IPS-18a (cell line): ENCODE measurements around the gene PARP12.

Source experiments
- H3K27ac ChIP-seq: one replicate; pipeline ENCODE4 v1.5.1; 2013; ENCODE audit warnings: low read length
- H3K27me3 ChIP-seq: one replicate; pipeline ENCODE4 v1.6.1; 2013; ENCODE audit warnings: mild to moderate bottlenecking, low read length; ENCODE audit not compliant: control insufficient read depth, insufficient read depth
- H3K36me3 ChIP-seq: one replicate; pipeline ENCODE4 v1.6.1; 2013; ENCODE audit warnings: low read depth, low read length; ENCODE audit not compliant: control insufficient read depth
- H3K4me1 ChIP-seq: one replicate; pipeline ENCODE4 v1.6.1; 2013; ENCODE audit warnings: low read depth, low read length; ENCODE audit not compliant: control insufficient read depth
- H3K4me3 ChIP-seq: one replicate; pipeline ENCODE4 v1.5.1; 2013; ENCODE audit warnings: low read length
- H3K9ac ChIP-seq: one replicate; pipeline ENCODE4 v1.6.1; 2013; ENCODE audit warnings: mild to moderate bottlenecking, low read length, moderate library complexity
- H3K9me3 ChIP-seq: one replicate; pipeline ENCODE4 v1.6.1; 2013; ENCODE audit warnings: low read depth, low read length; ENCODE audit not compliant: control insufficient read depth

The PARP12 gene

DNA sequence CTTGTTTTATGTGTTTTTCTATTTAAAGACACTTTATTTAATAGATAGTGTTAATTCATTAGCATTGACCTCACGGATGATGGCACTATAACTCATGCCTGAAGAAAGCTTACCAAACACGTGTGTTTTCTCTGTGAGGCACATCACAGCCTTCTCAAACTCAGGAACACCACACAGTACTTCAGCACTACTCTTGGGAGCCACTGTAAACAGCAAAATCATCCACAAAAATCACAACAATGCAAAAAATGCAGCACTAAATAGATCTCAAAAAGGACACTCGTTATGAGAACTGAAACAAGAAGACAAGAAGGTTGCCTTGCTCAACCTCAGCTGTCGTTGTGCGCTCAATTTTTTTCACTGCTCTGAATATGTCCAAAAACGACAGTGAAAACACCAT is 12.0 kb upstream of the PARP12 start:
- Histone ChIP-seq H3K9ac (no peak overlapping the region), H3K27me3 (no peaks in the 10 kb centered on the region), H3K36me3 (no peaks in the 10 kb centered on the region), H3K9me3 (no peaks in the 10 kb centered on the region), H3K27ac (no peak overlapping the region), H3K4me3 (no peak overlapping the region), H3K4me1 (no peaks in the 10 kb centered on the region)

DNA sequence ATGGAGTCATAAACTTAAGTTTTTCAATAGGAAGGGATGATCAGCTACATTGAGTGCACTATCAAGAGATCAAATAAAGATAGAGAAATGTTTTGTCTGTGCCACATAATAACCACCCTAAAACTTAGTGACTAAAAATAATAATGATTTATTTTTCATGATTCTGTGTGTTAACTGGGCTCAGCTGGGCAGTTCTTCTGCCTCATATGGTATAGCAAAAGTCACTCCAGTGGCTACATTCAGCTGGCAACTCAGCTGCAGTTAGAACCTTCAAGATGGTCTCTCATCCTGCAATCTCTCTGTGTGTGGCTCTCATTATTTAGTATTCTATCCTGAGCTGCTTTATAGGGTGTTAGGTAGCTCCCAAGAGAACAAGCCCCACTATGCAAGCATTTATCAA is 7.8 kb upstream of the PARP12 start:
- Histone ChIP-seq H3K4me3 (no peak overlapping the region), H3K9me3 (peaks cover 4% of the 10 kb centered on the region), H3K36me3 (no peaks in the 10 kb centered on the region), H3K27ac (no peak overlapping the region), H3K4me1 (no peaks in the 10 kb centered on the region), H3K27me3 (no peaks in the 10 kb centered on the region), H3K9ac (no peak overlapping the region)

DNA sequence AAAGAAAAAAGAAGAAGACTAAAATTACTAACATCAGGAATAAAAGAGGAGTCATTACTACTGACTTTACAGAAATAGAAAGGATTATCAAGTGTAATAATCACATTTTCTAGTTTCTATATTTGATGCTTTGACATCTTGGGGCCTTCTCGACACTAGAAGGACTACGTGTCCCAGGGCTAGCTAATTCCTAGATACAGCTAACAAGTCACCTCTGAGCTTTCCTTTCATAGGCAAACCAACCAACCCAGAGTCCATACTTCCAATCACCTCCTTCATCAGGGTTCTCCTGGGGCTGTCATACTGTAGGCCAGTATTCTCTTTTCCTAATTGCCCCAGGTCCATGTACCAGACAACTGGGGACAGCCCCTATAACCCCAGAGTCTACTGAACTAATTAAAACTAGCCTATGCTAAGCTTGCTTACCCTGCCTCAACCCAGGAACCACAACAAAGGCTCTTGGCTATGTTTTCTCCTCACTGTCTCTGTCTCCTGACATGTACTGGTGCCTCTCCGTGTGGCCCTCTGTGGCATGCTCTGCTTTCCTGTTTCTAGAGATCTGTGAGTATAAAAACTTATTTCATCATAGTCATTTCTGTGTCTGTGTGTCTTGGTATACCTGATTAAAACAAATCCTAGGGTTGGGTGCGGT is 6.7 kb upstream of the PARP12 start:
- H3K27ac ChIP-seq = no peak overlapping the region
- H3K36me3 ChIP-seq = no peaks in the 10 kb centered on the region
- H3K4me1 ChIP-seq = no peaks in the 10 kb centered on the region
- no peak overlapping the region for H3K9ac ChIP-seq
- no peak overlapping the region for H3K4me3 ChIP-seq
- peaks cover 4% of the 10 kb centered on the region for H3K9me3 ChIP-seq
- H3K27me3 ChIP-seq = no peaks in the 10 kb centered on the region

DNA sequence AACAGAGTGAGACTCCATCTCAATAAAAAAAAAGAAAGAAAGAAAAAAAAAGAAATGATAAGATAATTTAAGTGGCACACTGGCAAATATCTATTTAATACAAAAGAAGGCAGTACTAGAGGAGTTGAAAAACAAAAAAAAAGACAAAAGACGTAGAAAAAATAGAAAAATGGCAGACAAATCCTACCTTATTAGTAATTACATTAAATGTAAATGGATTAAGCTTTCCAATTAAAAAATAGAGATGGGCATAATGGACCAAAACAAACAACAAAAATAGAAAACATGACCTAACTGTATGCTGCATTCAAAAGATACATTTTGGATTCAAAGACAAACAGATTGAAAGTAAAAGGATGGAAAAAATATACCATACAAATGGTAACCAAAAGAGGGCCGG is 5.3 kb upstream of the PARP12 start:
- no peak overlapping the region for H3K27ac ChIP-seq
- H3K9ac ChIP-seq = no peak overlapping the region
- no peaks in the 10 kb centered on the region for H3K36me3 ChIP-seq
- H3K4me3 ChIP-seq = no peak overlapping the region
- peaks cover 12% of the 10 kb centered on the region for H3K27me3 ChIP-seq
- peaks cover 4% of the 10 kb centered on the region for H3K9me3 ChIP-seq
- no peaks in the 10 kb centered on the region for H3K4me1 ChIP-seq

DNA sequence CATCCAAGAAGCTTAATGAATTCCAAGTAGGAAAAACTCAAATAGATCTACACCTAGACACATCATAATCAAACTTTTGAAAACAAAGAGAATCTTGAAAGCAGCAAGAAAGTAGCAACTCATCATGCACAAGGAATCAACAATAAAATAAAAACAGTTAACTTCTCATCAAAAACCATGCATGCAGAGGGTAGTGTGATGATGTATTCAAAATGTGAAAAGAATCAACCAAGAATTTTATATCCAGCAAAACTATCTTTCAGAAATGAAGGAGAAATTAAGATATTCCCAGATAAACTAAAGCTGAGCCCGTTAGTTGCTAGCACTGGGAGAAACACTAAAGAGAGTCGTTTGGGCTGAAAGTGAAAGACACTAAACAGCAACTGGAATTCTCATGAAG is 4.3 kb upstream of the PARP12 start:
- no peaks in the 10 kb centered on the region for H3K4me1 ChIP-seq
- peaks cover 4% of the 10 kb centered on the region for H3K9me3 ChIP-seq
- no peak overlapping the region for H3K9ac ChIP-seq
- no peak overlapping the region for H3K27ac ChIP-seq
- H3K4me3 ChIP-seq = no peak overlapping the region
- H3K36me3 ChIP-seq = no peaks in the 10 kb centered on the region
- peaks cover 18% of the 10 kb centered on the region for H3K27me3 ChIP-seq

DNA sequence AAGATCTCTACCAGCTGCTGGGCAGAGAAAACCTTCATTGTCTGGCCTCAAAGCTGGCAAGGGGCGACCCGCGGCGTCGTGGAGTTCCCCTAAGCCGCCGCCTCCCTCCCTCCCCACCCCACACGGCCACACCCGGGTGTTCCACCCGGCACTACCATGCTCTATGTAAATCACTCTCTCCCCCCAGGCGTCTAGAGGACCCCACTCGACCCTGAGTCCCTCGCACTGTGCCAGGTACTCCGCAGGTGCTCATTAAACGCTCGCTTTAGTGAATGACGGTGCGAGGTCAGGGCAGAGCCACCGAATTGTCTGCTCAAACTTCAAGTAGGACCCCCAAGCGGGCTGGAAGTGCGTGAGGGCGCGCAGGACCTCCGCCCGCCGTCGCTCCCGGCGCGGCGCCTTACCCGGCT is 628 bp downstream of the PARP12 start:
- H3K9ac ChIP-seq = peak overlapping the region; percentile 50
- no peaks in the 10 kb centered on the region for H3K4me1 ChIP-seq
- peak overlapping the region; percentile 66 for H3K4me3 ChIP-seq
- H3K9me3 ChIP-seq = no peaks in the 10 kb centered on the region
- no peak overlapping the region for H3K27ac ChIP-seq
- no peaks in the 10 kb centered on the region for H3K36me3 ChIP-seq
- H3K27me3 ChIP-seq = peaks cover 30% of the 10 kb centered on the region

DNA sequence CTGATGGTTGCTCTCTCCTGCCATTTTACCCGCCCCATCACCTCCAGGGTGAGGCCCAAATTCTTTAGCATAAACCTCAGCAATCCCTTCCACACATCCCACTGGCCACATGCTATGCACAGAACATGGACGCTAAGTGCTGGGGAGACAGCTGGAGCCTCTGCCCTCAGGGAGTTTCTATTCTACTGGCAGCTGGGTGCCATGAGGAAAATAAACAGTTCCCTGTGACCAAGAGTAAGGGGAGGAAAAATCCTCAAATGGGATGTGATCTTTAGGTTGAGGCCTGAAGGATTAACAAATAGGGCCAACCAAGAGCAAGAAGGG is 1.2 kb downstream of the PARP12 start:
- no peak overlapping the region for H3K27ac ChIP-seq
- no peaks in the 10 kb centered on the region for H3K9me3 ChIP-seq
- no peak overlapping the region for H3K9ac ChIP-seq
- no peaks in the 10 kb centered on the region for H3K36me3 ChIP-seq
- H3K4me3 ChIP-seq = peak overlapping the region; percentile 66
- H3K4me1 ChIP-seq = no peaks in the 10 kb centered on the region
- H3K27me3 ChIP-seq = peaks cover 30% of the 10 kb centered on the region

DNA sequence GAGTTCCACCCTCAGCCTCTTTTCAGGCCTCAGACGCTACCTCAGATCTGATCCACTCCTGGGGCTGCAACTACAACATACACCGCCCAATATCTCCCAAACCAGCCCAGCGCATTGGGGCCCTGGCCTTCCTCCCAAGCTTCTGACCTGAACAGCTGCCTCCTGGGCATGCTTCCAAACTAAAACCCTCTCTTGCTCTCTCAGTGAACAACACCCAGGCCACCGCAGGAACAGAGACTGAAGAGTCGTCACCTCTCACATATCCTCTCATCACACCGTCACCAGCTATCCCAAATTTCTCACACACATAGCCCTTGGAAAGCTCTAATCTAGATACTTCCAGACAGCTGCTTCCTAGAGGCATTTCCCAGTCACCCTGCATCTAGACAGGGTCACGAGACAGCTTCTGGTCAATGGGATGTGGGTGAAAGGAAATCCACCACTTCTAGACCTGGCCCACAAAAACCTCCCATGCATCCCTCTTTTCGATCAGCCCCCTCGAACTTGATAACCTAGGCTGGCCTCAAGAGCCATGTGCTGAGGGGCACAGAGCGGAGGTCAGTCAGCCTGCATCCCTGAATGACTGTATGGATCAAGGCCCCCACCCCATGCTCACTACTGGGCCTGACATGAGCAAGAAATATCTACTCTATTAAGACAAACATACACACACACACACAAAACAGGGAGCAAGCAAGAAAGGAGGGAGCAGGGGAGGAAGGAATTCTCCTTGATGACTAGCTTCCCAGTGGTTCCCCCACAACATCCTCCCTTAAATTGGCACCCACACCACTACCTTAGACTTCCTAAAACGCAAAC is 1.8 kb downstream of the PARP12 start:
- Histone ChIP-seq H3K9ac (no peak overlapping the region), H3K27me3 (peaks cover 30% of the 10 kb centered on the region), H3K36me3 (no peaks in the 10 kb centered on the region), H3K4me1 (no peaks in the 10 kb centered on the region), H3K27ac (no peak overlapping the region), H3K9me3 (no peaks in the 10 kb centered on the region), H3K4me3 (no peak overlapping the region)

DNA sequence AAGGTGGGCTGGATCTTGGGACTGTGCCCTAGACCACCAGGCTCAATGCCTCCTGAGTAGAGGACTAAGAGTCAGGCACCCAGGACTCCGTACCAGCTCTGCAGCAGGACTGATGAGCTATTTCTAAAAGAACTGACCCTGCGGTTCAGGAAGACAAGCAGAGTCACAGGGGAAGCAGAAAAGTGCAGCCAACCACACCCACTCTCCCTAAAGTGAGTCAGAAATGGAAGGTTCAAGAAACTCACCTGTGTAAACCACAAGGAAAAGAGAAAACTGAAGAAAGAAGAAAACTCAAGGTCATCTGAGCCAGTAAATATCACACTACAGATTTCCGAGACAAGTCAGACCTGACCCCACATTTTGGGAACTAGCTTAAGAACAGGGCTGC is 2.5 kb downstream of the PARP12 start:
- H3K4me3 ChIP-seq = no peak overlapping the region
- no peaks in the 10 kb centered on the region for H3K4me1 ChIP-seq
- no peak overlapping the region for H3K27ac ChIP-seq
- H3K36me3 ChIP-seq = no peaks in the 10 kb centered on the region
- peaks cover 30% of the 10 kb centered on the region for H3K27me3 ChIP-seq
- no peaks in the 10 kb centered on the region for H3K9me3 ChIP-seq
- no peak overlapping the region for H3K9ac ChIP-seq

DNA sequence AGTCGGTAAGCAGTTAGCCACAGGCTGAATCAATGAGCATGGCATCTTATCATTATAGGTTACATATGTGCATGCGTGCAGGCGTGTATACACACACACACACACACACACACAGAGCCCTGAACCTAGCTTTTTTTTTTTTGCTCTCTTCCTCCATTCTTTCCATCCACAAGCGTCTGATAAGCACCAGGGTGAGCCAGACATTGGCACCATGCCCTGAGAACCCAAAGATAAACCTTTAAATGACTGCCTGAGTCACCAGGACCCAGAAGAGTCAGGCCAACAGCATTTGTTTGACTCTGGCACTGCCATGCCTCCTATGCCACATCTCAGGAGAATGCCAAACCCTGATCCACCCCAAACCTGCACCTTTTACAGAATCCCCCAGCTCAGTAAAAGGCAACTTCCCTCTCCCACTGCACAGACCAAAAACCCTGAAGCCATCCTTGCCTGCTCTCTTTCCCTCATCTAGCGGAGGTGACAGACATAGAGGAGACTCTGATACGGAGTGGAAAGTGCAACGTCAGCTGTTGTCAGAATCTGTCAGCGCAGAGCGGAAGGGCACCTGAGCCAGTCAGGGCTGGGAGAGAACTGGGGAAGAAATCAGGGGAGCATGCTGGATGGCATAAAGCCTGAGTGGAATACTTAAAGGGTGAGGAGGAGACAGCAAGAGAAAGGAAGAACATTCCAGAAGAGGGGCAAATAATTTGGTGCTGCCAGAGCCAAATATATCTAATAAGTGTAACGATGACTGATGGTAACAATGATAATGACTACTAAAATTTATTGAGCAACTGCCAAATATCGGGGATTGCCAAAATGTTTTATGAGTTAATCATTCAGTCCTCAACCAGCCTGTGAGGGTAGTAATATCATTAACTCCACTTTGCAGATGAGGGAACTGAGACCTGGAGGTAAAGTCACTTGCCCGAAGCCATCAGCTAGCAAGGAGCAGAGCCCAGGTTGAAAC is 3.2 kb downstream of the PARP12 start:
- H3K9ac ChIP-seq = no peak overlapping the region
- H3K27me3 ChIP-seq = peaks cover 30% of the 10 kb centered on the region
- no peaks in the 10 kb centered on the region for H3K4me1 ChIP-seq
- no peaks in the 10 kb centered on the region for H3K9me3 ChIP-seq
- H3K36me3 ChIP-seq = no peaks in the 10 kb centered on the region
- no peak overlapping the region for H3K4me3 ChIP-seq
- no peak overlapping the region for H3K27ac ChIP-seq

DNA sequence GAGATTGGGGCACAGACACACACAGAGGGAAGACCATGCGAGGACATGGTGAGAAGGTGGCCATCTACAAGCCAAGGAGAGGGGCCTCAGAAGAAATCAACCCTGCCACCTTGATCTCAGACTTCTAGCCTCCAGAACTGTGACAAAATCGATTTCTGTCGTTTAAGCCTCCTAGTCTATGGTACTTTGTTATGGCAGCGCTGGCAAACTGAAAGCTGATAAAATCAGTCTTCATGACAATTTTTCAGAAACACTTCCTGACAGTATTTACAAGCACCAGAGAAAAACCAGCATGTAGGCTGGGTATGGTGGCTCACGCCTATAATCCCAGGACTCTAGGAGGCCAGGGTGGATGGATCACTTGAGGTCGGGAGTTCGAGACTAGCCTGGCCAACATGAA is 4.2 kb downstream of the PARP12 start:
- no peaks in the 10 kb centered on the region for H3K9me3 ChIP-seq
- H3K36me3 ChIP-seq = no peaks in the 10 kb centered on the region
- H3K27me3 ChIP-seq = peaks cover 23% of the 10 kb centered on the region
- H3K4me1 ChIP-seq = no peaks in the 10 kb centered on the region
- H3K4me3 ChIP-seq = no peak overlapping the region
- H3K27ac ChIP-seq = no peak overlapping the region
- no peak overlapping the region for H3K9ac ChIP-seq
